ENCODE data around the gene DXO.

- TF ChIP-seq, protein P1, sequence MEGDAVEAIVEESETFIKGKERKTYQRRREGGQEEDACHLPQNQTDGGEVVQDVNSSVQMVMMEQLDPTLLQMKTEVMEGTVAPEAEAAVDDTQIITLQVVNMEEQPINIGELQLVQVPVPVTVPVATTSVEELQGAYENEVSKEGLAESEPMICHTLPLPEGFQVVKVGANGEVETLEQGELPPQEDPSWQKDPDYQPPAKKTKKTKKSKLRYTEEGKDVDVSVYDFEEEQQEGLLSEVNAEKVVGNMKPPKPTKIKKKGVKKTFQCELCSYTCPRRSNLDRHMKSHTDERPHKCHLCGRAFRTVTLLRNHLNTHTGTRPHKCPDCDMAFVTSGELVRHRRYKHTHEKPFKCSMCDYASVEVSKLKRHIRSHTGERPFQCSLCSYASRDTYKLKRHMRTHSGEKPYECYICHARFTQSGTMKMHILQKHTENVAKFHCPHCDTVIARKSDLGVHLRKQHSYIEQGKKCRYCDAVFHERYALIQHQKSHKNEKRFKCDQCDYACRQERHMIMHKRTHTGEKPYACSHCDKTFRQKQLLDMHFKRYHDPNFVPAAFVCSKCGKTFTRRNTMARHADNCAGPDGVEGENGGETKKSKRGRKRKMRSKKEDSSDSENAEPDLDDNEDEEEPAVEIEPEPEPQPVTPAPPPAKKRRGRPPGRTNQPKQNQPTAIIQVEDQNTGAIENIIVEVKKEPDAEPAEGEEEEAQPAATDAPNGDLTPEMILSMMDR (IDR thresholded peaks at IDR 0.05; ENCODE audit: borderline replicate concordance, extremely low read depth, low read length, poor library complexity, severe bottlenecking), result no peak
- TF ChIP-seq EZH2 (IDR thresholded peaks at IDR 0.05; ENCODE audit: borderline replicate concordance, low read depth, low read length, severe bottlenecking), result no peak
Observed at GRCh38 chr6:31952890-31953289, 19.0 kb downstream of the DXO start.
